ENCODE measurements around the gene SMURF1. TPM values are rescaled to one million over a fixed set of nuclear protein-coding genes. Genes with fewer than 3 reads are reported as not detected.

Gene SMURF1
- total RNA-seq, result 10 to 100 TPM; 25.3 to 47.5 (median 36.5) TPM

DNA sequence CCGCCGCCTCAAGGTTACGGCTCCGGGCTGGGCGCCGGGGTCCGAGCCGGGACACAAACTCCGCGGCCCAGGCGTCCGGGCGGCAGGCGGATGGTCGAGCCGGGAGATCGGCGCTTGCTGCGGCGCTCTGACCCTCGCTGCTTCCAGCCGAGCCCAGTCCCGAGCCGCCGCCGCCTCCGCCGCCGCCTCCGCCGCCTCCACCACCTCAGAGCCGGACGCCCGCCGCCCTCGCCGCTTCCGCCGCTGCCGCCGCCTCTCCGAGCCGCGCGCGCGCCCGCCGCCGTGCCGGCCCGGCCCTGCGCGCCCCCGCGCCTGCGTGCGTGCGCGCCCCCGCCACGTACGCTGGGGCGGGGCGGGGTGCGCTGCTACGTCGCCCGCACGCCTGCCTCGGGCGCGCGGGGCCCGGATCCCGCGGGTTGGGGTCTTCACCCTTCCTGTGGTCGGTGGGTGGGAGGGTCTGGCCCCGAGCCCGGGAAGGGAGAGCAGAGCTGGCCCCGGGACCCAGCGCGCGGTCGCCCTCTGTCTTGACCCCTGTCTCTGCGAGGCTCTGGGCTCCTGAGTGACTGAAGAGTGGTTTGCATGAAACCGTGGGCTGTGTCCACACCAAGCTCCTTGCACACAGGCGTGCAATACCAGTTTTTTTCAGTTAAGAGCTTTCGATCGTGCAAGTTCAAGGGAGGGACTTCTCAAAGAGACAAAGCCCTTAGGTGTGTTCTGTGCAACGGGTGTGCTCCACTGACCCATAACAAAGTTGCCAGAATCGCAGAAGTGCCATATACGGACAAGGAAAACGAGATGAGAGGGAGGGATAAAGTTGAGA is at the start of gene SMURF1:
SMURF1 (minus strand) TSS at position 256 of the 820 bp plus-strand sequence. CDS start 328 bp downstream, outside the sequence.
- WGBS, 2 donors (ENCODE audit: low coverage in 1 of 2), result 0 to 6% methylated on average over 2 to 30 of the region's 94 CpGs
- DNase-seq, result peak; percentile 74
- no peaks in the 10 kb centered on the region for H3K9me3 ChIP-seq
- peak within 1 kb of the TSS; percentile 97 to 100 (median 100) for H3K4me3 ChIP-seq
- H3K36me3 ChIP-seq, result no peaks in the 10 kb centered on the region
- intact Hi-C loops (cut with DNase I; ENCODE audit: low total_unique reads) (no loop called here), in situ Hi-C loops (cut with MboI; ENCODE audit: low pct_ligation_motif_present in 1 of 4, low pct_unique_long_range_greater_than_20kb in 1 of 4, low sequenced_read_pairs in 3 of 4) (loop anchor here in 1 of 4 donors (10.0 kb wide), 1 partner anchor 99 kb away; no protein-coding TSS in a partner anchor)
- peak within 1 kb of the TSS; percentile 99 to 100 (median 100) for H3K27ac ChIP-seq
- peak; percentile 70 for TF ChIP-seq POLR2A (IDR thresholded peaks at IDR 0.05)
- TF ChIP-seq, protein P1, sequence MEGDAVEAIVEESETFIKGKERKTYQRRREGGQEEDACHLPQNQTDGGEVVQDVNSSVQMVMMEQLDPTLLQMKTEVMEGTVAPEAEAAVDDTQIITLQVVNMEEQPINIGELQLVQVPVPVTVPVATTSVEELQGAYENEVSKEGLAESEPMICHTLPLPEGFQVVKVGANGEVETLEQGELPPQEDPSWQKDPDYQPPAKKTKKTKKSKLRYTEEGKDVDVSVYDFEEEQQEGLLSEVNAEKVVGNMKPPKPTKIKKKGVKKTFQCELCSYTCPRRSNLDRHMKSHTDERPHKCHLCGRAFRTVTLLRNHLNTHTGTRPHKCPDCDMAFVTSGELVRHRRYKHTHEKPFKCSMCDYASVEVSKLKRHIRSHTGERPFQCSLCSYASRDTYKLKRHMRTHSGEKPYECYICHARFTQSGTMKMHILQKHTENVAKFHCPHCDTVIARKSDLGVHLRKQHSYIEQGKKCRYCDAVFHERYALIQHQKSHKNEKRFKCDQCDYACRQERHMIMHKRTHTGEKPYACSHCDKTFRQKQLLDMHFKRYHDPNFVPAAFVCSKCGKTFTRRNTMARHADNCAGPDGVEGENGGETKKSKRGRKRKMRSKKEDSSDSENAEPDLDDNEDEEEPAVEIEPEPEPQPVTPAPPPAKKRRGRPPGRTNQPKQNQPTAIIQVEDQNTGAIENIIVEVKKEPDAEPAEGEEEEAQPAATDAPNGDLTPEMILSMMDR (IDR thresholded peaks at IDR 0.05), result no peak
- peak in 2 of 3 donors; percentile 16 to 72 for TF ChIP-seq POLR2AphosphoS5 (IDR thresholded peaks at IDR 0.05)
- H3K27me3 ChIP-seq, result no peaks in the 10 kb centered on the region
- H3K4me1 ChIP-seq, result peaks cover 5 to 44% (median 21%) of the 10 kb centered on the region in 4 donors

DNA sequence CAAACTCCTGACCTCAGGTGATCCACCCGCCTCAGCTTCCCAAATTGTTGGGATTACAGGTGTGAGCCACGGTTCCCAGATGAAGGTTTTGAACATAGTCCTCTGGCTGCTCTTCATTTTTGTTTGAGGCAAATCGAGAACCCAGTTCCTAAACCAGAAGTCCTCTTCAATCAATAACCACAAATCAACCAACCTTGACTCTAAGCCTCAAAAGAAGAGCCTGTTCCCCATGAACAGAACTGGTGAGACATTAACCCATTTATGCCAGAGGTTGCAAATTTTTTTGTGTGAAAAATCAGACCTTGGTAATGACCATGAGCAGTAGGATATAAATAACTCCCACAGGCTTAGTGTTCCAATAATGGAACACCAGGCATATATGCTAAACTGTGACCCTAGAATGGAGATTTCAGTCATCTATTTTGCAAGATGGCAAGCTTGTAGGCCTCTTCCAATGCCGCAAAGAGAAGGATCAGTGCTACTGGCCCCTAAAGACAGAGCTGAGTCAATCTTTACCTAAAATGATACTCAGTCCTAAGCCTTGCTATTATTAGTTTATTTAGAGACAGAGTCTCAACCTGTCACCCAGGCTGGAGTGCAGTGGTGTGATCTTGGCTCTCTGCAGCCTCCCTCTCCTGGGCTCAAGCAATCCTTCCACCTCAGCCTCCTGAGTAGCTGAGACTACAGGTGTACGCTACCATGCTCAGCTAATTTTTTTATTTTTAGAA is 48.1 kb upstream of the SMURF1 start:
- TF ChIP-seq, protein P1 (IDR thresholded peaks at IDR 0.05), result no peak
- no peak for TF ChIP-seq EP300 (IDR thresholded peaks at IDR 0.05; ENCODE audit: low read depth)
- no peak for TF ChIP-seq POLR2AphosphoS5 (IDR thresholded peaks at IDR 0.05)
- TF ChIP-seq POLR2A (IDR thresholded peaks at IDR 0.05), result no peak
- 84 to 94% methylated on average over 3 to 5 of the region's 5 CpGs for WGBS, 2 donors (ENCODE audit: low coverage in 1 of 2)
- no peak for DNase-seq
- Histone ChIP-seq H3K9me3 (peaks cover 0 to under 1% of the 10 kb centered on the region in 2 donors), H3K4me3 (no peak overlapping the region), H3K36me3 (no peaks in the 10 kb centered on the region), H3K27ac (no peak overlapping the region), H3K27me3 (no peaks in the 10 kb centered on the region), H3K4me1 (no peaks in the 10 kb centered on the region)
- intact Hi-C loops (cut with DNase I; ENCODE audit: low total_unique reads) (no loop called here), in situ Hi-C loops (cut with MboI; ENCODE audit: low pct_ligation_motif_present in 1 of 4, low pct_unique_long_range_greater_than_20kb in 1 of 4, low sequenced_read_pairs in 3 of 4) (no loop called here)

GRCh38 chr7:99190359-99191009 is 46.6 kb upstream of the SMURF1 start:
- no peaks in the 10 kb centered on the region for H3K4me1 ChIP-seq
- no peaks in the 10 kb centered on the region for H3K9me3 ChIP-seq
- H3K27ac ChIP-seq, result no peak overlapping the region
- 61 to 79% methylated on average over 3 to 7 of the region's 7 CpGs for WGBS, 2 donors (ENCODE audit: low coverage in 1 of 2)
- intact Hi-C loops (cut with DNase I; ENCODE audit: low total_unique reads) (no loop called here), in situ Hi-C loops (cut with MboI; ENCODE audit: low pct_ligation_motif_present in 1 of 4, low pct_unique_long_range_greater_than_20kb in 1 of 4, low sequenced_read_pairs in 3 of 4) (no loop called here)
- no peaks in the 10 kb centered on the region for H3K27me3 ChIP-seq
- TF ChIP-seq POLR2A (IDR thresholded peaks at IDR 0.05) (no peak), POLR2AphosphoS5 (IDR thresholded peaks at IDR 0.05) (no peak), EP300 (IDR thresholded peaks at IDR 0.05; ENCODE audit: low read depth) (no peak)
- TF ChIP-seq, protein P1 (IDR thresholded peaks at IDR 0.05), result no peak
- no peak overlapping the region for H3K4me3 ChIP-seq
- DNase-seq, result no peak
- H3K36me3 ChIP-seq, result no peaks in the 10 kb centered on the region

DNA sequence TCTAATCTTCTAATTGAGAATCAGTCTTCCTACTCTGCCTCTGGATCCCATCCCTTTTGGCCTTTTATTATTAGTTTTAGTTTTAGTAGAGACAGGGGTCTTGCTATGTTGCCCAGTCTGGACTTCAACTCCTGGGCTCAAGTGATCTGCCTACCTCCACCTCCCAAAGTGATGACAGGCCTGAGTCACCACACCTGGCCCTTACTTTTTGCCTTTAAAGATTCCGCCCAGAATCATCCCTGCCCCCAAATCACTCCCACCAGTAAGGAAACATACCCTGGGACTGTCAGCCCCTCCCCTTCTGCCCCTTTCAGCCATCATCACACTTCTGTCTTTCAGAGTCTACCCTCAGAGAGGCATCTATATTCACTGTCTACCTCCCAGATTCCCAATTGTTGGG is 45.3 kb upstream of the SMURF1 start:
- Histone ChIP-seq H3K36me3 (no peaks in the 10 kb centered on the region), H3K27ac (no peak overlapping the region), H3K4me3 (no peak overlapping the region), H3K9me3 (no peaks in the 10 kb centered on the region), H3K27me3 (no peaks in the 10 kb centered on the region), H3K4me1 (no peaks in the 10 kb centered on the region)
- TF ChIP-seq POLR2AphosphoS5 (IDR thresholded peaks at IDR 0.05) (no peak), POLR2A (IDR thresholded peaks at IDR 0.05) (no peak), EP300 (IDR thresholded peaks at IDR 0.05; ENCODE audit: low read depth) (no peak)
- TF ChIP-seq, protein P1 (IDR thresholded peaks at IDR 0.05), result no peak
- no peak for DNase-seq
- intact Hi-C loops (cut with DNase I; ENCODE audit: low total_unique reads), result no loop called here
- 96% methylated on average over 1 of the region's 1 CpG; no CpG with 5 or more reads in 1 of the 2 donors for WGBS, 2 donors (ENCODE audit: low coverage in 1 of 2)
- in situ Hi-C loops (cut with MboI; ENCODE audit: low pct_ligation_motif_present in 1 of 4, low pct_unique_long_range_greater_than_20kb in 1 of 4, low sequenced_read_pairs in 3 of 4), result no loop called here
